ENCODE results near the gene FASTKD3.

The FASTKD3 gene

GRCh38 chr5:7849681-7850394 is 19.0 kb downstream of the FASTKD3 start:
- DNase-seq (ENCODE audit: low spot score): no peak

GRCh38 chr5:7848296-7848695 is 20.5 kb downstream of the FASTKD3 start:
- DNase-seq (ENCODE audit: low spot score): no peak

- no peak for DNase-seq (ENCODE audit: low spot score)
Observed at GRCh38 chr5:7846327-7846726, 22.5 kb downstream of the FASTKD3 start.

GRCh38 chr5:7845557-7845956 is 23.3 kb downstream of the FASTKD3 start:
- no peak for DNase-seq (ENCODE audit: low spot score)

GRCh38 chr5:7844901-7845300 is 23.9 kb downstream of the FASTKD3 start:
- no peak for DNase-seq (ENCODE audit: low spot score)

GRCh38 chr5:7842531-7842930 is 26.3 kb downstream of the FASTKD3 start:
- no peak for DNase-seq (ENCODE audit: low spot score)

- DNase-seq (ENCODE audit: low spot score): no peak
Observed at GRCh38 chr5:7837403-7837802, 31.4 kb downstream of the FASTKD3 start.

GRCh38 chr5:7834982-7835381 is 33.8 kb downstream of the FASTKD3 start:
- no peak for DNase-seq (ENCODE audit: low spot score)

GRCh38 chr5:7828269-7828668 is 40.6 kb downstream of the FASTKD3 start:
- no peak for DNase-seq (ENCODE audit: low spot score)

- no peak for DNase-seq (ENCODE audit: low spot score)
Observed at GRCh38 chr5:7827610-7828009, 41.2 kb downstream of the FASTKD3 start.

- no peak for DNase-seq (ENCODE audit: low spot score)
Observed at GRCh38 chr5:7825630-7826029, 43.2 kb downstream of the FASTKD3 start.

- DNase-seq (ENCODE audit: low spot score): no peak
Observed at GRCh38 chr5:7824995-7825394, 43.8 kb downstream of the FASTKD3 start.

- DNase-seq (ENCODE audit: low spot score): no peak
Observed at GRCh38 chr5:7823594-7823993, 45.2 kb downstream of the FASTKD3 start.

GRCh38 chr5:7822449-7822848 is 46.4 kb downstream of the FASTKD3 start:
- DNase-seq (ENCODE audit: low spot score): no peak

GRCh38 chr5:7816535-7816901 is 52.3 kb downstream of the FASTKD3 start:
- DNase-seq (ENCODE audit: low spot score): no peak

- DNase-seq (ENCODE audit: low spot score): peak; percentile 92
Observed at GRCh38 chr5:7815892-7816534, 52.8 kb downstream of the FASTKD3 start.

GRCh38 chr5:7814816-7815215 is 54.0 kb downstream of the FASTKD3 start:
- DNase-seq (ENCODE audit: low spot score): no peak

- DNase-seq (ENCODE audit: low spot score): no peak
Observed at GRCh38 chr5:7813576-7813975, 55.3 kb downstream of the FASTKD3 start.

- DNase-seq (ENCODE audit: low spot score): no peak
Observed at GRCh38 chr5:7813007-7813406, 55.8 kb downstream of the FASTKD3 start.

- DNase-seq (ENCODE audit: low spot score): no peak
Observed at GRCh38 chr5:7811715-7812114, 57.1 kb downstream of the FASTKD3 start.

Data from ecto neural progenitor cell (in vitro differentiated cells).